Left ventricle myocardium inferior (tissue), 1 donor: ENCODE data around the gene SCART1. TPM values are rescaled to one million over a fixed set of nuclear protein-coding genes. Genes with fewer than 3 reads are reported as not detected.
"Not testable (repeated sequence)": the region's sequence is repeated elsewhere in the genome, so short reads cannot be mapped to it uniquely, and the experiment has no call there.

Source experiments
- DNase-seq: peaks from one replicate; pipeline ENCODE4 v3.0.0-alpha.2; 2020
- H3K27ac ChIP-seq: fragments of 200-600 bp; replicated peaks from 2 replicates; pipeline ENCODE4 v1.8.0; 2021
- H3K27me3 ChIP-seq: fragments of 200-600 bp; 2 replicates; pipeline ENCODE4 v1.8.0; 2021; ENCODE audit warnings: low read depth
- H3K36me3 ChIP-seq: fragments of 200-600 bp; 2 replicates; pipeline ENCODE4 v1.8.0; 2021
- H3K4me1 ChIP-seq: fragments of 200-600 bp; 2 replicates; pipeline ENCODE4 v1.8.0; 2021
- H3K4me3 ChIP-seq: fragments of 200-600 bp; 2 replicates; pipeline ENCODE4 v1.8.0; 2021; ENCODE audit warnings: mild to moderate bottlenecking, moderate library complexity
- H3K9me3 ChIP-seq: fragments of 200-600 bp; replicated peaks from 2 replicates; pipeline ENCODE4 v1.8.0; 2021
- CTCF ChIP-seq: fragments of 200-600 bp; IDR thresholded peaks from 2 replicates; pipeline ENCODE4 v1.8.0; 2021; ENCODE audit warnings: antibody characterized with exemption, mild to moderate bottlenecking, borderline replicate concordance
- intact Hi-C: fragments of 100-400 bp; cut with micrococcal nuclease; formaldehyde crosslinking; loops from one replicate; pipeline ENCODE4 v1.11.0; 2022
- long read RNA-seq: library from polyadenylated mRNA; unstranded; transcript quantifications from one replicate; pipeline ENCODE4 v2.0.0, GENCODE V29; 2021
- total RNA-seq: library from RNA; stranded (reverse); fragmentation: NEBNext Ultra II Directional; extraction: Animal tissue kit (Norgen Biotek cat#: 25700); gene quantifications from one replicate; pipeline ENCODE4 v1.2.1, GENCODE V29; 2021
- donor health status: DM: no; HTN: yes; CAD: no; lungs with severe emphysema.

SCART1 gene
- total RNA-seq: 0.36 TPM
- long read RNA-seq, partial matches to known transcripts: 0 of 2 reads
- long read RNA-seq, other reads (novel, unspliced or antisense): 2 of 2 reads

- no peak for DNase-seq
- TF ChIP-seq CTCF: no peak
- Histone ChIP-seq H3K27me3 (no peaks in the 10 kb centered on the region), H3K4me1 (no peaks in the 10 kb centered on the region), H3K9me3 (peaks cover 16% of the 10 kb centered on the region), H3K36me3 (peaks cover 3% of the 10 kb centered on the region), H3K4me3 (no peak within 1 kb of the TSS), H3K27ac (no peak within 1 kb of the TSS)
- intact Hi-C loops: no loop called here
Measured at GRCh38 chr10:133453516-133454203, at the start of gene SCART1. Gene SCART1 (plus strand): TSS chr10:133453945. CDS start chr10:133453998, 53 bp downstream.

DNA sequence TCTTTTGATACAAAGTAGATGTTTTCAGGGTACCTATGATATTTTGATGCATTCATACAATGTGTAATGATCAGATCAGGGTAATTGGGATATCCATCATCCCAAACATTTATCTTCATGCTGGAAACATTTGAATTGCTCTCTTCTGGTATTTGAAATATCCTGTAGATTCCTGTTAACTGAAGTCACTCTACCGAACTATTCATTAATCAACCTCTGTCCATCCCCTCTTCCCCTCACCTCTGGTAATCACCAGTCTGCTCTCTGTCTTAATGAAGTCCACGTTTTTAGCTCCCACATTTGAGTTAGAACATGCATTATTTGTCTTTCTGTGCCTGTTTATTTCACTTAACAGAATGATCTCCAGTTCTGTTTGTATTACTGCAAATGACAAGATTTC lies 48.5 kb upstream of the SCART1 start:
- Histone ChIP-seq H3K27me3 (no peaks in the 10 kb centered on the region), H3K4me1 (peaks cover 5% of the 10 kb centered on the region), H3K9me3 (peaks cover 19% of the 10 kb centered on the region), H3K4me3 (no peak overlapping the region), H3K36me3 (peaks cover 93% of the 10 kb centered on the region), H3K27ac (no peak overlapping the region)
- no peak for TF ChIP-seq CTCF
- intact Hi-C loops: no loop called here
- DNase-seq: no peak

GRCh38 chr10:133405844-133406527 lies 47.8 kb upstream of the SCART1 start:
- Histone ChIP-seq H3K36me3 (peaks cover 94% of the 10 kb centered on the region), H3K4me1 (peaks cover 1% of the 10 kb centered on the region), H3K9me3 (peaks cover 26% of the 10 kb centered on the region), H3K27ac (no peak overlapping the region), H3K27me3 (no peaks in the 10 kb centered on the region), H3K4me3 (no peak overlapping the region)
- intact Hi-C loops: no loop called here
- DNase-seq: no peak
- no peak for TF ChIP-seq CTCF

DNA sequence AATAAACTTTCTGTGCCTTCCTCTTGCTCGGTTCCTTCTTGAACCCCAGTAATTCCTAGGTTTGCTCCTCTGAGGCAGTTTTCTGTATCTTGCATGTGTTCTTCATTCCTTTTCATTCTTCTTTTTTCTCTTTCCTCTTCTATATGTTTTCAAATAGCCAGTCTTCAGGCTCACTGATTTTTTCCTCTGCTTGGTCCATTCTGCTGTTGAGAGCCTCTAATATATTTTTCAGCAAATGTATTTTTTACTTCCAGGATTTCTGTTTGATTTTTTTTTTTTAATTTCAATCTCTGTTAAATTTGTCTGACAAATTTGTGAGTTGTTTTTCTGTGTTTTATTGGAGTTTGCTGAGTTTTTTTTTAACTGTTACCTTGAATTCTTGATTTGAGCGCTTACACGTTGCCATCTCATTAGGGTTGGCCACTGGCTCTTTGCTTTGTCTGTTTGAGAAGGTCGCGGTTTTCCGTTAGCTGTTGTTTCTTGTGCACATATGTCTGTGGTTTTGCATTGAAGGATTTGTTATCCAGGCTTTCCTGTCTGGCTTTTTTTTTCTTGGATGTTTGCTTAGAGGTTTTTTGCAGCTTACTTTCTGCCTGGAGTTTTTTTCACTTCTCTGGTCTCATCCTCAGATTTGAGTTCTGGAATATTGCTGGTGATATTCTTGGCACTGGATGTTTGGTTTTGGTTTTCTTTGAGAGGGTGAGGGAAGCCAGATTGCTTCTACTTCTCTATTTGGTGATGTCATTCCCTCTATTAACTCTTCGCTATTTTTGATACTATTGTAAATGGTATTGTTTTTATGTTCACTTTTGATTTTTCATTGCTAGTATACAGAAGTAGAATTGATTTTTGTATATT lies 42.0 kb upstream of the SCART1 start:
- Histone ChIP-seq H3K4me3 (no peak overlapping the region), H3K27ac (no peak overlapping the region), H3K9me3 (peaks cover 49% of the 10 kb centered on the region), H3K4me1 (no peaks in the 10 kb centered on the region), H3K27me3 (no peaks in the 10 kb centered on the region), H3K36me3 (peaks cover 80% of the 10 kb centered on the region)
- DNase-seq: no peak
- TF ChIP-seq CTCF: no peak
- intact Hi-C loops: no loop called here

- no peaks in the 10 kb centered on the region for H3K4me1 ChIP-seq
- intact Hi-C loops: no loop called here
- H3K4me3 ChIP-seq: no peak overlapping the region
- peaks cover 74% of the 10 kb centered on the region for H3K36me3 ChIP-seq
- no peak overlapping the region for H3K27ac ChIP-seq
- no peak for DNase-seq
- no peak for TF ChIP-seq CTCF
- peaks cover 49% of the 10 kb centered on the region for H3K9me3 ChIP-seq
- H3K27me3 ChIP-seq: no peaks in the 10 kb centered on the region
Measured at GRCh38 chr10:133412381-133412711, 41.4 kb upstream of the SCART1 start.

- DNase-seq, intact Hi-C loops, H3K4me3 ChIP-seq, H3K27me3 ChIP-seq, H3K4me1 ChIP-seq, H3K27ac ChIP-seq: not testable (repeated sequence)
- Histone ChIP-seq H3K9me3 (peaks cover 37% of the 10 kb centered on the region), H3K36me3 (peaks cover 68% of the 10 kb centered on the region)
Measured at GRCh38 chr10:133414401-133414800, 39.3 kb upstream of the SCART1 start.
